ENCODE results near the gene TMEM143. TPM values are rescaled to one million over a fixed set of nuclear protein-coding genes. Genes with fewer than 3 reads are reported as not detected.
"Not testable (repeated sequence)": the region's sequence is repeated elsewhere in the genome, so short reads cannot be mapped to it uniquely, and the experiment has no call there.

Gene TMEM143
- total RNA-seq, 1 experiment from 2014 or later: 7.5 TPM

GRCh38 chr19:48378194-48378570, 14.4 kb upstream of the TMEM143 start:
- peaks cover 3% of the 10 kb centered on the region for H3K4me1 ChIP-seq (ENCODE audit: insufficient read depth, low read length, poor library complexity, severe bottlenecking)
- no peak overlapping the region for H3K4me3 ChIP-seq (ENCODE audit: low read depth, low read length, poor library complexity, severe bottlenecking)
- no peak for DNase-seq (ENCODE audit: low spot score)
- intact Hi-C loops (cut with micrococcal nuclease; ENCODE audit: unreplicated experiment): no loop called here
- H3K27ac ChIP-seq (ENCODE audit: low read depth, low read length, poor library complexity, severe bottlenecking): no peak overlapping the region
- peaks cover 16% of the 10 kb centered on the region for H3K36me3 ChIP-seq (ENCODE audit: insufficient read depth, low read length, poor library complexity, severe bottlenecking)
- CTCF ChIA-PET: interaction anchor here (0.6 to 0.7 kb wide), 2 partner anchors 410 to 1771 kb away, joined by 3 read pairs; no protein-coding TSS in a partner anchor
- BruUV-seq (replicated peaks): no TSS peak
- POLR2A ChIA-PET (ENCODE audit: low non-redundant PET): no interaction called here
- no peaks in the 10 kb centered on the region for H3K9me3 ChIP-seq (ENCODE audit: low read depth, low read length, poor library complexity, severe bottlenecking)
- H3K27me3 ChIP-seq (replicated peaks; ENCODE audit: insufficient read depth, low read depth, low read length, poor library complexity): no peaks in the 10 kb centered on the region
- no peak for TF ChIP-seq CTCF (conservative IDR thresholded peaks at IDR 0.05; ENCODE audit: low read depth, low read length)
- no peak for TF ChIP-seq EZH2 (IDR thresholded peaks at IDR 0.05; ENCODE audit: borderline replicate concordance, low read depth, low read length, poor library complexity, severe bottlenecking)

- DNase-seq (ENCODE audit: low spot score): no peak
- POLR2A ChIA-PET (ENCODE audit: low non-redundant PET): interaction anchor here (0.7 kb wide), 1 partner anchor 118 kb away, joined by 5 read pairs; the partner anchor contains the start of gene CARD8
- H3K4me1 ChIP-seq (ENCODE audit: insufficient read depth, low read length, poor library complexity, severe bottlenecking): peaks cover 12% of the 10 kb centered on the region
- no peaks in the 10 kb centered on the region for H3K36me3 ChIP-seq (ENCODE audit: insufficient read depth, low read length, poor library complexity, severe bottlenecking)
- intact Hi-C loops (cut with micrococcal nuclease; ENCODE audit: unreplicated experiment): no loop called here
- no peaks in the 10 kb centered on the region for H3K27me3 ChIP-seq (replicated peaks; ENCODE audit: insufficient read depth, low read depth, low read length, poor library complexity)
- CTCF ChIA-PET: interaction anchor here (2.8 kb wide), 1 partner anchor 17 kb away, joined by 10 read pairs; the partner anchor contains the start of gene KDELR1
- no TSS peak for BruUV-seq (replicated peaks)
- no peak overlapping the region for H3K27ac ChIP-seq (ENCODE audit: low read depth, low read length, poor library complexity, severe bottlenecking)
- H3K4me3 ChIP-seq (ENCODE audit: low read depth, low read length, poor library complexity, severe bottlenecking): no peak overlapping the region
- TF ChIP-seq EZH2 (IDR thresholded peaks at IDR 0.05; ENCODE audit: borderline replicate concordance, low read depth, low read length, poor library complexity, severe bottlenecking) (no peak), CTCF (conservative IDR thresholded peaks at IDR 0.05; ENCODE audit: low read depth, low read length) (no peak)
- no peaks in the 10 kb centered on the region for H3K9me3 ChIP-seq (ENCODE audit: low read depth, low read length, poor library complexity, severe bottlenecking)
Observed at GRCh38 chr19:48373567-48373966, 9.8 kb upstream of the TMEM143 start.

GRCh38 chr19:48372904-48373303, 9.2 kb upstream of the TMEM143 start:
- no peak for TF ChIP-seq EZH2 (IDR thresholded peaks at IDR 0.05; ENCODE audit: borderline replicate concordance, low read depth, low read length, poor library complexity, severe bottlenecking)
- TF ChIP-seq CTCF (conservative IDR thresholded peaks at IDR 0.05; ENCODE audit: low read depth, low read length): no peak
- peak; percentile 78 for DNase-seq (ENCODE audit: low spot score)
- intact Hi-C loops (cut with micrococcal nuclease; ENCODE audit: unreplicated experiment): no loop called here
- CTCF ChIA-PET: interaction anchor here (2.8 kb wide), 1 partner anchor 18 kb away, joined by 10 read pairs; the partner anchor contains the start of gene KDELR1
- Histone ChIP-seq H3K36me3 (ENCODE audit: insufficient read depth, low read length, poor library complexity, severe bottlenecking) (no peaks in the 10 kb centered on the region), H3K27ac (ENCODE audit: low read depth, low read length, poor library complexity, severe bottlenecking) (peak overlapping the region; percentile 0), H3K9me3 (ENCODE audit: low read depth, low read length, poor library complexity, severe bottlenecking) (no peaks in the 10 kb centered on the region), H3K27me3 (replicated peaks; ENCODE audit: insufficient read depth, low read depth, low read length, poor library complexity) (no peaks in the 10 kb centered on the region), H3K4me3 (ENCODE audit: low read depth, low read length, poor library complexity, severe bottlenecking) (no peak overlapping the region), H3K4me1 (ENCODE audit: insufficient read depth, low read length, poor library complexity, severe bottlenecking) (peaks cover 12% of the 10 kb centered on the region)
- BruUV-seq (replicated peaks): no TSS peak
- POLR2A ChIA-PET (ENCODE audit: low non-redundant PET): no interaction called here

- H3K27me3 ChIP-seq (replicated peaks; ENCODE audit: insufficient read depth, low read depth, low read length, poor library complexity); H3K36me3 ChIP-seq (ENCODE audit: insufficient read depth, low read length, poor library complexity, severe bottlenecking); H3K4me3 ChIP-seq (ENCODE audit: low read depth, low read length, poor library complexity, severe bottlenecking); intact Hi-C loops (cut with micrococcal nuclease; ENCODE audit: unreplicated experiment); POLR2A ChIA-PET (ENCODE audit: low non-redundant PET); H3K9me3 ChIP-seq (ENCODE audit: low read depth, low read length, poor library complexity, severe bottlenecking); BruUV-seq (replicated peaks); H3K27ac ChIP-seq (ENCODE audit: low read depth, low read length, poor library complexity, severe bottlenecking); DNase-seq (ENCODE audit: low spot score): not testable (repeated sequence)
- peaks cover 12% of the 10 kb centered on the region for H3K4me1 ChIP-seq (ENCODE audit: insufficient read depth, low read length, poor library complexity, severe bottlenecking)
- CTCF ChIA-PET: interaction anchor here (2.8 kb wide), 1 partner anchor 19 kb away, joined by 10 read pairs; the partner anchor contains the start of gene KDELR1
Observed at GRCh38 chr19:48371771-48372170, 8.0 kb upstream of the TMEM143 start.

Measured in A673 (cell line).